GM12865 (cell line): ENCODE measurements around the gene KDM4B.

Experiments
- DNase-seq: peaks from one replicate; pipeline ENCODE4 v3.0.0; 2010; ENCODE audit warnings: low read depth
- H3K4me3 ChIP-seq: 2 replicates; pipeline ENCODE4 v1.5.1; 2011; ENCODE audit warnings: mild to moderate bottlenecking, low read depth, low read length, control low read depth
- CTCF ChIP-seq: IDR thresholded peaks from 2 replicates; pipeline ENCODE4 v1.5.1; 2011; ENCODE audit warnings: low read length, control low read depth, low read depth, inconsistent platforms; ENCODE audit not compliant: insufficient read depth; ENCODE audit errors: missing control alignments

The KDM4B gene

GRCh38 chr19:5113633-5114586 is 145.0 kb downstream of the KDM4B start:
- TF ChIP-seq CTCF = no peak
- no peak overlapping the region for H3K4me3 ChIP-seq
- no peak for DNase-seq

- DNase-seq = no peak
- no peak for TF ChIP-seq CTCF
- H3K4me3 ChIP-seq = no peak overlapping the region
These were observed 145.8 kb downstream of the KDM4B start for GRCh38 chr19:5114727-5115126.

- H3K4me3 ChIP-seq = no peak overlapping the region
- no peak for TF ChIP-seq CTCF
- DNase-seq = no peak
These were observed 146.4 kb downstream of the KDM4B start for GRCh38 chr19:5115351-5115750.

- DNase-seq = no peak
- H3K4me3 ChIP-seq = no peak overlapping the region
- no peak for TF ChIP-seq CTCF
These were observed 146.9 kb downstream of the KDM4B start for GRCh38 chr19:5115771-5116202.

- TF ChIP-seq CTCF = no peak
- H3K4me3 ChIP-seq = no peak overlapping the region
- DNase-seq = no peak
These were observed 147.4 kb downstream of the KDM4B start for GRCh38 chr19:5116292-5116691.

GRCh38 chr19:5117421-5117820 is 148.5 kb downstream of the KDM4B start:
- H3K4me3 ChIP-seq = no peak overlapping the region
- no peak for TF ChIP-seq CTCF
- DNase-seq = no peak
